SK-N-MC (cell line): Measurements from ENCODE around the gene GSG1L.

Experiments used
- DNase-seq: peaks from one replicate; pipeline ENCODE4 v3.0.0-alpha.2; 2011; ENCODE audit warnings: low read depth, low spot score
- H3K27ac ChIP-seq: fragments of 200-600 bp; sonication (generic); 2 replicates; pipeline ENCODE4 v1.5.1; 2016; ENCODE audit warnings: mixed run types
- H3K36me3 ChIP-seq: fragments of 200-600 bp; sonication (generic); 2 replicates; pipeline ENCODE4 v1.6.1; 2017; ENCODE audit warnings: antibody characterized with exemption, low read length, mixed read lengths; ENCODE audit not compliant: insufficient read depth
- H3K4me3 ChIP-seq: fragments of 200-600 bp; sonication (generic); 2 replicates; pipeline ENCODE4 v1.5.1; 2016
- H3K9ac ChIP-seq: fragments of 200-600 bp; sonication (generic); 2 replicates; pipeline ENCODE4 v1.8.0; 2017; ENCODE audit warnings: mixed run types, mixed read lengths; ENCODE audit not compliant: insufficient read length
- H3K9me3 ChIP-seq: fragments of 200-600 bp; sonication (generic); 2 replicates; pipeline ENCODE4 v1.6.1; 2017; ENCODE audit warnings: low read depth, mild to moderate bottlenecking, antibody characterized with exemption, low read length, moderate library complexity, mixed read lengths
- EZH2 ChIP-seq: fragments of 200-600 bp; sonication (generic); IDR thresholded peaks from one replicate; pipeline ENCODE4 v1.6.1; 2017; ENCODE audit warnings: antibody characterized with exemption
- FOXP2 ChIP-seq: optimal IDR thresholded peaks from 2 replicates; pipeline ENCODE3; 2011; ENCODE audit warnings: mild to moderate bottlenecking, moderate library complexity; ENCODE audit not compliant: insufficient read depth; ENCODE audit errors: extremely low read length, control extremely low read depth
- POLR2AphosphoS5 ChIP-seq: IDR thresholded peaks from 2 replicates; pipeline ENCODE4 v1.6.1; 2012; ENCODE audit warnings: mild to moderate bottlenecking, low read depth, low read length, borderline replicate concordance

The GSG1L gene

GRCh38 chr16:28089205-28089991 lies 25.9 kb upstream of the GSG1L start:
- Histone ChIP-seq H3K9ac (no peak overlapping the region), H3K4me3 (no peak overlapping the region), H3K27ac (no peak overlapping the region), H3K36me3 (no peaks in the 10 kb centered on the region), H3K9me3 (no peaks in the 10 kb centered on the region)
- TF ChIP-seq POLR2AphosphoS5, result no peak
- no peak for TF ChIP-seq FOXP2
- no peak for DNase-seq

DNA sequence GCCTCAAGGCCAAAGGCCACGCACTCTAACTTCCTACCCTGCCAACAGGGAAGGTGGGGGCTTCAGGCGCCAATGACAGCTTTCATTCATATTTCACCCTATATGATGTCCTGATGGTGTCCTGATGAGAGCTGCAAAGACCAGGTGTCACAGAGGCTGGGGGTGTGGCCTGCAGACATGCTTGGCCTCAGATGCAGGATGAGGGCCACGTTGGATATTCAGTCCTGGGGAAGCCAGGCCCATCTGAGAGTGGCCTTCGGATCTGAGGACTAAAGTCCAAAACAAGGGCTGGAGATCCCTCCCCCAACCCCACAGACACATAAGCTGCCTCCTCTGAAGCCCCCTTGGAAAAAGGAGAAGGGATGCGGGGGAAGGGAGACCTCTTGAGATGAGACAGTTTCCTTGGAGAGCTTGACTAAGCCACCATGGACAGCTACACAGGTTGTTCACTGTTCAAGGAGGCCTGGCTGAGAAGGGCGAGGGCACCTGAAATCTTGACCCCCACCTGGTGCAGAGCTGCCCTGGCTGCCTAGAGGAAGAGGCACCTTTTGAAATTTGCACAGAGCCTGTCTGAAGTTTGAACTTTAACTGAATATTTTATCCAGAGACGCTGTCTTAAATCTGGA lies 24.3 kb upstream of the GSG1L start:
- TF ChIP-seq POLR2AphosphoS5 (no peak), EZH2 (no peak), FOXP2 (no peak)
- no peak overlapping the region for H3K4me3 ChIP-seq
- H3K27ac ChIP-seq, result no peak overlapping the region
- H3K9ac ChIP-seq, result no peak overlapping the region
- no peak for DNase-seq
- H3K9me3 ChIP-seq, result no peaks in the 10 kb centered on the region
- no peaks in the 10 kb centered on the region for H3K36me3 ChIP-seq

- TF ChIP-seq FOXP2 (no peak), POLR2AphosphoS5 (no peak), EZH2 (no peak)
- no peaks in the 10 kb centered on the region for H3K9me3 ChIP-seq
- no peaks in the 10 kb centered on the region for H3K36me3 ChIP-seq
- no peak overlapping the region for H3K4me3 ChIP-seq
- no peak for DNase-seq
- H3K27ac ChIP-seq, result no peak overlapping the region
- H3K9ac ChIP-seq, result no peak overlapping the region
Observed at GRCh38 chr16:28087140-28087660, 23.7 kb upstream of the GSG1L start.

DNA sequence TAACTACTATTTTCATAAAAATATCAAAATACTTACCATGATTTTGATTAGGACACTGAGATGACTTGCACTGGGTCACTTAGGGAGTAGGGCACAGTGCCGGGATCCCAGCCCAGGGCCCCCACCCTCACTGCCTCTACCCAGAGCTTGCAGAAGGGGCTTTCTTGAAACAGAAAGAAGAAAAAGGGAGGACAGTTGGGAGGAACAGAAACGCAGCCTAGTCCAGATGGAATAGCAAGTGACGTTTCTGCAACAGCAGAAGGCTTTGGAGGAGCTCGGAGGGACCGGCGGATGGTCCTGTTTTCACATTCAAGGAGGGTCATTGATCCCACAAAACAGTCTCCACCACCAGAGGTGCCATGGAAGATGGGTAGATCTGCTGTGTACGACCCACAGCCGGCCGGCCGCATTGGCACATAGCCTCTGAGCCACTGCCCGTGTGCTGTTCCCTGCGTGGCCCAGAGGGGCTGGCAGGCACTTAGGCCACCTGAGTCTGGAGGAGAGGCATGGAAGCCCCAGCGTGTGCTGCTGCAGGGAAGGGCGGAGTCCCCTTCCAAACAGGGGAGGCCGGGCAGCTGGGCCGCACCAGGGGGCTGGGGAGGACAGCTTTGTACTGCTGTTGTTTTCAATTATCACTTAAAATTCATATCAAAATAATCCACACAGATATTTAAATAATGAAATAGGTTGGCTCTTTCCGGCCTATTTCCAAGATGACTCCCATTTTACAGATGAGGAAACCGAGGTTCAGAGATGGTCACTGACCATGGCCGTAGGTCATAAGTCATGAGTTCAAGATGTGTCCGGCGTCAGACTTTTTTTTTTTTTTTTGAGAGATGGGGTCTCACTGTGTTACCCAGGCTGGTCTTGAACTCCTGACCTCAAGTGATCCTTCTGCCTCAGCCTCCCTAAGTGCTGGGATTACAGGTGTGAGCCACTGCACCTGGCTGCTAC lies 22.9 kb upstream of the GSG1L start:
- TF ChIP-seq FOXP2, result no peak
- no peak for TF ChIP-seq EZH2
- TF ChIP-seq POLR2AphosphoS5, result no peak
- Histone ChIP-seq H3K9ac (no peak overlapping the region), H3K9me3 (no peaks in the 10 kb centered on the region), H3K4me3 (no peak overlapping the region), H3K36me3 (no peaks in the 10 kb centered on the region), H3K27ac (no peak overlapping the region)
- no peak for DNase-seq

GRCh38 chr16:28085389-28086171 lies 22.1 kb upstream of the GSG1L start:
- Histone ChIP-seq H3K9me3 (no peaks in the 10 kb centered on the region), H3K9ac (no peak overlapping the region), H3K36me3 (no peaks in the 10 kb centered on the region), H3K27ac (no peak overlapping the region), H3K4me3 (no peak overlapping the region)
- TF ChIP-seq FOXP2, result no peak
- TF ChIP-seq EZH2, result no peak
- no peak for TF ChIP-seq POLR2AphosphoS5
- DNase-seq, result no peak

DNA sequence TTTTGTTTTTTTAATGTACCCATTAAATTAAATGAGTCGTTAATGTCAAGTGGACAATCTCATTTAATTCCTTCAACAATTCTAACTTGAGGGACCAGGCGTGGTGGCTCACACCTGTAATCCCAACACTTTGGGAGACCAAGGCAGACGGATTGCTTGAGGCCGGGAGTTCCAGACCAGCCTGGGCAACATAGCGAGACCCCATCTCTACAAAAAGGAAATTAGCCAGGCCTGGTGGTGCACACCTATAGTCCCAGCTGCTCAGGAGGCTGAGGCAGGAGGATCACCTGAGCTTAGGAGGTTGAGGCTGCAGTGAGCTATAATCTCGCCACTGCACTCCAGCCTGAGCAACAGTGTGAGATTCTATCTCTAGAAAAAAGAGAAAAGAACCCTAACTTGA lies 20.7 kb upstream of the GSG1L start:
- H3K4me3 ChIP-seq, result no peak overlapping the region
- no peak for TF ChIP-seq FOXP2
- no peak for TF ChIP-seq POLR2AphosphoS5
- no peak for TF ChIP-seq EZH2
- H3K27ac ChIP-seq, result no peak overlapping the region
- H3K36me3 ChIP-seq, result no peaks in the 10 kb centered on the region
- no peak overlapping the region for H3K9ac ChIP-seq
- DNase-seq, result no peak
- H3K9me3 ChIP-seq, result no peaks in the 10 kb centered on the region

- no peak for DNase-seq
- no peaks in the 10 kb centered on the region for H3K9me3 ChIP-seq
- H3K36me3 ChIP-seq, result no peaks in the 10 kb centered on the region
- no peak overlapping the region for H3K27ac ChIP-seq
- TF ChIP-seq POLR2AphosphoS5 (no peak), EZH2 (no peak), FOXP2 (no peak)
- H3K4me3 ChIP-seq, result no peak overlapping the region
- H3K9ac ChIP-seq, result no peak overlapping the region
Observed at GRCh38 chr16:28082624-28083023, 19.1 kb upstream of the GSG1L start.
